COR-L47 (cell line): ENCODE results near the gene NPAS3.
A peak's percentile ranks its signal among the peaks of the same experiment; 100 is the strongest.

Experiments used
- DNase-seq: peaks from one replicate; lab custom pipeline; 2025; lab: John Stamatoyannopoulos, UW

Gene NPAS3

GRCh38 chr14:33756833-33757232, 818.2 kb downstream of the NPAS3 start:
- no peak for DNase-seq

GRCh38 chr14:33758547-33758946, 819.9 kb downstream of the NPAS3 start:
- no peak for DNase-seq

- DNase-seq, result no peak
Measured at GRCh38 chr14:33762161-33762851, 823.6 kb downstream of the NPAS3 start.

DNA sequence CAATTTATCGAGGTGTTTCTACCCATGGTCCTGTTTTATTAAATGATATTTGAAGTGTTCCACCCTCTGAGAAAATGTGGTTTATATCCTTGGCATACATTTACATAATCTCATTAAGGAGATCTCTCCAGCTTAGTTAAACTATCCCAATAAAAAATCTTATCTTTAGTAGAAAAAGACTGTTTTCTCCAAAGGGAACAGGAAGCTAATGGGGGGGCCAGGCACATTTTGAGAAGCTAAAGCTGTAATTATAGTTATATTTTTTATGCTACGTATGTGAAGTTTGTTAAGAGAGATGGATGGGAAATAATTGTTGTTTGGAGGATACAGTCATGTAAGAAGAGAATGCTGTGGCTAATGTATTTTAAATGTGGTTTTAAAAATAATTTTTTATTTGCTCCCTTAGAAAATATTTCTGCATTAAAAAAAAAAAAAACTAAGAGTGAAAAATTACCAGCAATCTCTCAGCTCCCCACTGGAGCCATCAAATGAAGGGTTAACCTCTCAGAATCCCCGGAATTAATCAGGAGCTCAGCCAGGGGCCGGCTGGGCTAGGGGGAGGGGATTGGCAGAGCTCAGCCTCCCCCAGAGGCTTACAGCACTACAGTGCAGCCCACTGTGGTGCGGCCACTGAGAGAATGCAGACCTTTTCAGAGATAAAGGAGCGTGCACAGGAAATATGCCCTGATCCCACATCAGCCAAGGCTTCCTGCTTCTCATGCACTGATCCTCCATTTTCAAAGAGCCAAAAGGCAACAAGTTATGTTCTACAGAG, 826.4 kb downstream of the NPAS3 start:
- no peak for DNase-seq

- DNase-seq, result no peak
Measured at GRCh38 chr14:33767586-33768457, 829.1 kb downstream of the NPAS3 start.

- DNase-seq, result no peak
Measured at GRCh38 chr14:33768458-33768830, 829.8 kb downstream of the NPAS3 start.

DNA sequence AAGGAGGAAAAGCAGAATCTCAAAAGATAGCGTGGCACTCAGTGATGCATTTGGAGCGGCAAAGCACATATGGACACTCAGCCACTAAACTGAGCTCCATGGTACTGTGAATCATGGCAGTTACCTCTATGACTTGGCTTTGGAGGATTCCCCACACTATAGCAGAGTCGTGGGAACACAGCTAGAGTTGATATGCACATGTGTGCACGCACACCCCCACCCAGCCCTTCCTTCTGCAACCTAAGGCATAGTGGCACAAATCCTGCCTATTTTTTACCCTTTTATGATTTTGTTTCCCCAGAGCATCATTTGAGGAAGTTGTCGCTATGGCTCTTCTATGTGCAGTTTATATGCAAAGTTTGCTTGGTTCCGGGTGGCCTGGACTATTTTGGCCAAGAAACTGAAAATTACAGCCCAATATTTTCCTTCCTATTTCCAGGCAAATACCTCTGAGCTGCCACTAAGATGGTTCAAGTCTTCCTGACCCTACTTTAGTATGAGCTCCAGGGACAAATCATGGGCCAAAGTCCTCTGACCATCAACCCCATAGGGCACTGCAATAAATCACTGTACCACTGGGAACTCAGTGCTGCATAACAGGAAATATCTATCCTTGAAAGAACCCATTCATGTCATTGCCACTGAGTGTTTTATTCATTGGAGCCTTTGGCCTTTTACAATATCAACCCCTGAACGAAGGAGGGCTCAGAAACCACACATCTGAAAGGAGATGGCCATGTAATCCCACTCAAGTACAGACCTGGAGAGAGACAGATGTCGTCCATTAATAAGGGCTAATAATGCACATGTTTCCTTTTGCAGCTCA, 834.7 kb downstream of the NPAS3 start:
- no peak for DNase-seq

GRCh38 chr14:33774161-33774560, 835.5 kb downstream of the NPAS3 start:
- DNase-seq, result no peak

- DNase-seq, result no peak
Measured at GRCh38 chr14:33774723-33775470, 836.2 kb downstream of the NPAS3 start.

DNA sequence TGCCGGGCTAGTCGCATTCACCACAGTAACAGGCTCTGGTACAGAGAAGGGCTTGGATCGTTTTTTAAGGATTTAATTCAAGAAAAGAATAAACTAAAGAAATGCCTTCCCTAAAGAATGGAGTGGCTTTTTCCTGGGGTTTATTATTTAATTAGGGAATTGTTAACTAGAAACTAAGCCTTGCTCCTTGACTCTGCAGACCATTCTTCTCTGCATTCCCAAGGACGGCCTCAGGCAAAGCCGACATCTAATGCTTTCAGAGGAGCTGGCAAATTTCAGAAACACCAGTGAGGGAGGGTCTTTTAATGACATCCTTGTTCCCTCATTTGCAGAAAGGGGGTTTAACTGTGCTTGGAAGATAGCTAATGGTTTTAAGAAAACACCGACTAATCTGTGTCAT, 838.2 kb downstream of the NPAS3 start:
- no peak for DNase-seq

GRCh38 chr14:33777681-33778080, 839.0 kb downstream of the NPAS3 start:
- no peak for DNase-seq

GRCh38 chr14:33780035-33780434, 841.4 kb downstream of the NPAS3 start:
- DNase-seq, result no peak

DNA sequence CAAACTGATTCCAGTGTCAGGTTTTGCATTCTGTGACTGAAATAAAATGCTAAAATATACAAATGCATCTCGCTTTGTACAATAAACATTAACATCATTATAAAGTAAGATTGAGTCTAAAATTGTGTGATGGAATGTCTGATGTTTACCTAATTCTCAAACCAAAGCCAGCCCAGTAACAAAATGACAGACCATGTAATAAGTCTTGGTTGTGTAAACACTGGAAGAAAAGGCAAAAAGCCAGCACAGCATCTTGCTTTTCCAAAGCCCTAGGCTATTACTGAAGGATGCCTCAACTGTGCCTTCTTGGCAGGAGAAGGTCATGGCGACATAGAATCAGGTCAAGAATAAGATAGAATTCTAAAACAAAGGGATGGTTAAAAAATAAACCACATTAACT, 842.6 kb downstream of the NPAS3 start:
- DNase-seq, result no peak

DNA sequence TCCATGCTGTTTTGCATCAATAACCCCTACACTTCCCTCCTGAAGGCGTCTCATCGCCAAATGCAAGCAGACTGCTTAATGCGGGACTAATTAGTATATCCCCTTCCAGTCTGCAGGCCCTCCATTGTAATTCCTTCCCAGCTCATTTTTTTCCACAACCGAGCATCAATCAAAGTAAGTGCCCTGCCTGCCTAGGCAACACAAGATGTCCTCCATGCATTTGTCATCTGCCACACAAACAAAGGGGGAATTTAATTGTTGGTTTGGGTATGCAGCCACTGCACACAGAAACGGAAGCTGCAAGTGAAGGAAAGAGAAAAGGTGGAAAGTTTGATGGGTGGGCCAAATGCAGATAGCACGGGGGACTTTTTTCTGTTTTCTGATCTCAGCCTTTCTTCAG, 844.2 kb downstream of the NPAS3 start:
- DNase-seq, result peak; percentile 12

DNA sequence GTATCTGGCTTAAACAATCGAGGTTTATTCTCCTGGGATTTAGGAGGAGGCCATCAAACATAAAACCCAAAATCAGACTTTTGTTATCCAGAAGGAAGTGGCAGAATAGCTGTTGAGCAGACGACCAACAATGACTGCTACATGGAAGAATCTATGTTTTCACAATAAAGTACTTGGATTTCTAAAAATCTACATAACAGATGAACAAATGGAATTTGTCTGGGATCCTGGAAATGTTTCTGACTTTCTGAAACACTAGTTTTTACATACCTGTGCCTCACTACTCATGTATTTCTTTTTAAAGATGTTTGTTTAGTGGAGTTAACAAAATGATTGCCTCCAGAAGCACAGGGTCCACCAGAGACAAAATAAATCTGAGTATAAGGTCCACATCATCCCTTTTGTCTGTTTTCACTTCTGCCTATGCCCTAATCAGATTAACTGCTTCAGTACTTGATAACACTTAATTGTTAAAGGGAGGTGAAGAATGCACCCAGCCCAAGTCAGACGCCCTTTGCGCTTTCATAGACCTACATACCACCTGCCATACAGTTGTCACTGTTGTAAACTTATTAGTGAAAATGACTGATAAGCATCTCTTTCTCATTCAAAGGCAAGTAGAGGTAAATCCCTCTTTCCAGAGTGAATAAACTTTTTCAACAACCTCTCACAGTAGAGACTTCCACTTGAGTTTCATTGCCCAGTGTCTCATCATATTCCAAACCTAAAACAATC, 847.6 kb downstream of the NPAS3 start:
- DNase-seq, result no peak

DNA sequence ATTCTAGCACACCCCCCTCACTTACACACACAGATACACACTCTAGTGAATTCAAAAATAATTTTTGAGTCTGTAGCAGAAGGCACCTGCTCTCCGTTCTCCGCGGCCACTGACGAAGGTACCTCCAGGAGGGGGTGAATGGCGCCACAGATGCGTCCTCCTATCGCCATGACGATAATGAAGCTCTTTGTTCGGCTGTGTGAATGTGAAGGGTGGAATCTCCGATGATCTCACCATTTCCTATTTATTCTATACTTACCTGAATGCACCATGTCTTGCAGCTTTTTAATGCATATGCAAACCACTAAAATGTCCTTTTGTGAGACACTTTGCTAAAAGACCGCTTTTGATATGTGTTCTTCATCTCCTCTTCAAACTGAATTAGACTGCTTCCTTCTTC, 849.5 kb downstream of the NPAS3 start:
- peak; percentile 10 for DNase-seq

DNA sequence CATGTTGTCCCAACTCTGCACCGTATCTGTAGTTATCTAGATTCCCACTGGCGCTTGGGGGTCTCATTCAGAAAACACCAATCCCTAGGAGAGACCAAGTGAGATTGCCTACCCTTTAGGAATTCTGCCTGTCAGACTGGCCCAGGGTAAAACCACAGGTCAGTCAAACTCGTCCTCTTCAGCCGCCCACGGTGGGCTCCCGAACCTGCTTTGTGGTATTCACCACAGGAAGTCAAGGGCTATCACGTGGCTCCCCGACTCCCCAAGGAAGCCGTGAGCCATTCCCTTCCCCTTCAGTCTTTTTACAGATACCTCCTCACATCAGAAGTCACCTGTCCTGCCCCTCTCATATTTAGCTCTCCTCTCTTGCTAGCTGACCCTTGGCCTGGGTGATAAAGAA, 852.3 kb downstream of the NPAS3 start:
- no peak for DNase-seq

DNA sequence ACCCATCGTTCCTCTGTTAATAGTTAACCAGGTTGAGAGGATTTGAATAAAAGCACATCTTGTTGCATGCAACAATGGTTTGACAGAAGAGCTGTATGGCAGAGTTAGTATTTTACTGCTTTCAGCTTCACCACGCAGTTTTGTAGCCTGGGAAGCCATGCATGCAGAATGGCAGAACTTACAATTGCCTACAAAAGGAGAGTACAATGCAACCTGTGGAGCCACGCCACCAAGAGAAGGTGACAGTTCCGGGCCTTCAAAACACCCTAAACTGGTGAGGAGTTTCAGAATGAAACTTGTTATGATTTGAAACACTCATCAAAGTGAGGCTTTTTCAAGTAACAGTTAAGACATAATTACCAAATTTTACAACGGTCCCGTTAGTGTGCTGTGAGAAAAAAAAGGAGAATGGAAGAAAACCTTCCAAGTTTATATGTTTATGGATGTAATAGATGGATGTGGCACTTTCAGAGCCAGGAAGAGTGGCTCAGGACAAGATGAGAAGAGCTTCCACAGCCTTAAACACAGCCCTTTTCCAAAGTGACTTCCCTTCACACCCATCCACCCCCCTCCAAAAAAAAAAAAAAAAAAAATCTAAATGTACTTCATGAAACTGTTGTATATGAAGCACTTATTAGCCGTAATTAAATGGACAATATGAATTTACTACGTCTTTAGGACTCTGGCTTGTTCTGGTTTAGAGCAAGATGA, 853.5 kb downstream of the NPAS3 start:
- no peak for DNase-seq

DNA sequence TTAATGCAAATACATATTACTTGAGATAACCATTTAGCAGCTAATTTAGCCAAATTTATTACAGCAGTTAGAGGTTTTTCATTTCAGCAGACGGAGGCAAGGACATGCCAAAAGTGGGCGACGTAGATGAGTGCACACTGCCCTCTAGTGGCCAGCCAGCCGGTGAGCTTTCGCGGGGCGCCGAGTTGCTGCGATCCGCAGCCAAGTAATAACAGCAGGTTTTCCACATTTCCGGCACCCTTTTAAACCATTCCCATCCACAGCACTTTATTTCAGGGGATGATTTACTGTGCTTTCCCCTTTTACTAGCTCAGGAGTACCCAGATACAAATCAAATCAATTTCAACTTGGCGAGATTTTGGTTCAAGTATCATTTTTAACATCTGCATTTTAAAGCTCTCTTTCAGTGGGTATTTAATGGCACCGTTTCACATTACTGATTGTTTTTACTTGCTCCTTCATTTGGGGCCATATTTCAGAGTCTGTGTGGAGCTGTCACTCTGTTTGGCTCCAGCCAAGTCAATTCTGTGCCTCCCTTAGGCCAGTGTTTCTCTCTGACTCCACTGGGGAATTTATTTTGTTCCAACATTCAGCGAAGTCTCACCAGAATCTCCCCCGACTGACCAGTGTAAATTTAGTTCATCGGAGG, 854.2 kb downstream of the NPAS3 start:
- DNase-seq, result peak; percentile 64
